Gastroesophageal sphincter (tissue), 3 donors: Measurements from ENCODE around the gene WFDC10B.

Experiments
- EP300 ChIP-seq: sonication (generic); formaldehyde crosslinking; IDR thresholded peaks from one replicate; pipeline ENCODE4 v1.6.1; 2017; ENCODE audit warnings: antibody characterized with exemption, mild to moderate bottlenecking
- POLR2A ChIP-seq, 2 donors: fragments of 450-650 bp; IDR thresholded peaks; one replicate each; pipeline ENCODE4 v1.6.1; 2017; ENCODE audit warnings: antibody characterized with exemption in 2 of 2, mild to moderate bottlenecking in 2 of 2, moderate library complexity in 1 of 2
- POLR2AphosphoS5 ChIP-seq: sonication (generic); formaldehyde crosslinking; IDR thresholded peaks from one replicate; pipeline ENCODE4 v1.6.1; 2017; ENCODE audit warnings: antibody characterized with exemption
- TF ChIP-seq, protein P1 (sequence below), 4 experiments: fragments of 200-600 bp in 2 of 4; fragments of 450-650 bp in 2 of 4; sonication (generic) in 1 of 4; IDR thresholded peaks; one replicate each; pipeline ENCODE4 v1.5.1; 2017 to 2019; ENCODE audit warnings: antibody characterized with exemption in 4 of 4, mild to moderate bottlenecking in 2 of 4, moderate library complexity in 2 of 4

DNA sequence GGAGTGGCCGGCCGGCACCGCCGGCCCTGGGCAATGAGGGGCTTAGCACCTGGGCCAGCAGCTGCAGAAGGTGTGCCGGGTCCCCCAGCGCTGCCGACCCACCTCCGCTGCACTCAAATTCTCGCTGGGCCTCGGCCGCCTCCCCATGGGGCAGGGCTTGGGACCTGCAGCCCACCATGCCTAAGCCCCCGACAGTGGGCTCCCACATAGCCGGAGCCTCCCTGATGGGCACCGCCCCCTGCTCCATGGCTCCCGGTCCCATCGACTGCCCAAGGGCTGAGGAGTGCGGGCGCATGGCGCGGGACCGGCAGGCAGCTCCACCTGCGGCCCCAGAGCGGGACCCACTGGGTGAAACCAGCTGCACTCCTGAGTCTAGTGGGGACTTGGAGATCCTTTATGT is 31.2 kb upstream of the WFDC10B start:
- TF ChIP-seq, protein P1, sequence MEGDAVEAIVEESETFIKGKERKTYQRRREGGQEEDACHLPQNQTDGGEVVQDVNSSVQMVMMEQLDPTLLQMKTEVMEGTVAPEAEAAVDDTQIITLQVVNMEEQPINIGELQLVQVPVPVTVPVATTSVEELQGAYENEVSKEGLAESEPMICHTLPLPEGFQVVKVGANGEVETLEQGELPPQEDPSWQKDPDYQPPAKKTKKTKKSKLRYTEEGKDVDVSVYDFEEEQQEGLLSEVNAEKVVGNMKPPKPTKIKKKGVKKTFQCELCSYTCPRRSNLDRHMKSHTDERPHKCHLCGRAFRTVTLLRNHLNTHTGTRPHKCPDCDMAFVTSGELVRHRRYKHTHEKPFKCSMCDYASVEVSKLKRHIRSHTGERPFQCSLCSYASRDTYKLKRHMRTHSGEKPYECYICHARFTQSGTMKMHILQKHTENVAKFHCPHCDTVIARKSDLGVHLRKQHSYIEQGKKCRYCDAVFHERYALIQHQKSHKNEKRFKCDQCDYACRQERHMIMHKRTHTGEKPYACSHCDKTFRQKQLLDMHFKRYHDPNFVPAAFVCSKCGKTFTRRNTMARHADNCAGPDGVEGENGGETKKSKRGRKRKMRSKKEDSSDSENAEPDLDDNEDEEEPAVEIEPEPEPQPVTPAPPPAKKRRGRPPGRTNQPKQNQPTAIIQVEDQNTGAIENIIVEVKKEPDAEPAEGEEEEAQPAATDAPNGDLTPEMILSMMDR (IDR thresholded peaks at IDR 0.05) = no peak
- TF ChIP-seq POLR2A (IDR thresholded peaks at IDR 0.05) (no peak), EP300 (no peak), POLR2AphosphoS5 (no peak)
